ENCODE data around the gene POLH.
A peak's percentile ranks its signal among the peaks of the same experiment; 100 is the strongest.
"Not testable (repeated sequence)": the region's sequence is repeated elsewhere in the genome, so short reads cannot be mapped to it uniquely, and the experiment has no call there.

POLH gene

DNA sequence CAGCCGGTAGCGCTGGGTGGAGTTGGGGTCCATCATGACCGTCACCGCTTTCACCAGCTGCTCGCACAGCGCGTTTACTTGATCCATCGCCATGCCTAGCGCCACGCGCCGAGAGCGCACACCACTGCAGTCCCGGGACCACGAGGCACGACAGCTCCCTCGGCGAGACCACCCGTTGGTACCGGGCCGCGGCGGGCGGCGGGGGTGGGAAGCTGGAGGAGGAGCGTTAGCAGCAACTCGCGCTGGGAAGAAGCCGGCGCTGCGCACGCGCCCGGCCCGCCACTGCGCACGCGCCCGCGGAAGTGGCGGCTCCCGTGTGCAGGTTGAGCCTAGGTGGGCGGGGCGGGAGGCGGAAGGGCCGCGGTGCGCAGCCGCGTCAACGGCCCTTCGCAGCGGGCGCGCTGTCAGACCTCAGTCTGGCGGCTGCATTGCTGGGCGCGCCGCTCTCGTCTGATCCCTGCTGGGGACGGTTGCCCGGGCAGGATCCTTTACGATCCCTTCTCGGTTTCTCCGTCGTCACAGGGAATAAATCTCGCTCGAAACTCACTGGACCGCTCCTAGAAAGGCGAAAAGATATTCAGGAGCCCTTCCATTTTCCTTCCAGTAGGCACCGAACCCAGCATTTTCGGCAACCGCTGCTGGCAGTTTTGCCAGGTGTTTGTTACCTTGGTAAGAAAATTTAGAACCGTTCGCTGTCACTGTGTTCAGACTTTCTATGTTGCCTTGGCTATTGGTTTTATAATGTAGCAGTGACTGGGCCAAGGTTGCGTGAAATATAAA is at the start of gene POLH, which contains the start of gene XPO5:
Gene POLH (plus strand): TSS at position 414 of the 780 bp plus-strand sequence. CDS start 6,135 bp downstream, outside the sequence.
Gene XPO5 (minus strand): TSS at position 267 of the 780 bp plus-strand sequence. CDS start 174 bp downstream, at position 93.
- TF ChIP-seq, protein P1, sequence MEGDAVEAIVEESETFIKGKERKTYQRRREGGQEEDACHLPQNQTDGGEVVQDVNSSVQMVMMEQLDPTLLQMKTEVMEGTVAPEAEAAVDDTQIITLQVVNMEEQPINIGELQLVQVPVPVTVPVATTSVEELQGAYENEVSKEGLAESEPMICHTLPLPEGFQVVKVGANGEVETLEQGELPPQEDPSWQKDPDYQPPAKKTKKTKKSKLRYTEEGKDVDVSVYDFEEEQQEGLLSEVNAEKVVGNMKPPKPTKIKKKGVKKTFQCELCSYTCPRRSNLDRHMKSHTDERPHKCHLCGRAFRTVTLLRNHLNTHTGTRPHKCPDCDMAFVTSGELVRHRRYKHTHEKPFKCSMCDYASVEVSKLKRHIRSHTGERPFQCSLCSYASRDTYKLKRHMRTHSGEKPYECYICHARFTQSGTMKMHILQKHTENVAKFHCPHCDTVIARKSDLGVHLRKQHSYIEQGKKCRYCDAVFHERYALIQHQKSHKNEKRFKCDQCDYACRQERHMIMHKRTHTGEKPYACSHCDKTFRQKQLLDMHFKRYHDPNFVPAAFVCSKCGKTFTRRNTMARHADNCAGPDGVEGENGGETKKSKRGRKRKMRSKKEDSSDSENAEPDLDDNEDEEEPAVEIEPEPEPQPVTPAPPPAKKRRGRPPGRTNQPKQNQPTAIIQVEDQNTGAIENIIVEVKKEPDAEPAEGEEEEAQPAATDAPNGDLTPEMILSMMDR (IDR thresholded peaks at IDR 0.05; ENCODE audit: control insufficient read depth, insufficient read depth, low read depth, low read length, missing control alignments): peak; percentile 19
- DNase-seq (ENCODE audit: low read depth): peak; percentile 56
- peak within 1 kb of the TSS; percentile 100 for H3K4me3 ChIP-seq (ENCODE audit: control insufficient read depth, low read depth, low read length)

DNA sequence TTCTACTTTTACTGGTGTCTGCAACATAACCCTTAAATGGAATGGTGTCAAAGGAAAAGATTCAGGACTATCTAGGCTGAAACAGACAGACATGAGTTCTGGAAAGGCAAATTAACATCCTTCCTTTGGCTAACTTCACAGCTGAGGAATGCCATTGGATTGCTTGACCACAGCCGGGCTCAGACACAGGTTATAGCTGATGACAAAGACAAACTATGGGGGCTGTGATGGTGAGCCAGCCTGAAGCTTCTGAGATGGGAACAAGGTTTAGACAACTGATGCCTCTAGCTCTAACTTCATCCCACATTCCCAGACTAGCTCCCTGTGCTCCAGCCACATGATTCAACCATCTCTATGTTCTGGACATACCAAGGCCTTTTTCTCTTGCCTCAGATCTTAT is 43.8 kb upstream of the POLH start:
- TF ChIP-seq, protein P1 (IDR thresholded peaks at IDR 0.05; ENCODE audit: control insufficient read depth, insufficient read depth, low read depth, low read length, missing control alignments): no peak
- no peak for DNase-seq (ENCODE audit: low read depth)
- no peak overlapping the region for H3K4me3 ChIP-seq (ENCODE audit: control insufficient read depth, low read depth, low read length)

DNA sequence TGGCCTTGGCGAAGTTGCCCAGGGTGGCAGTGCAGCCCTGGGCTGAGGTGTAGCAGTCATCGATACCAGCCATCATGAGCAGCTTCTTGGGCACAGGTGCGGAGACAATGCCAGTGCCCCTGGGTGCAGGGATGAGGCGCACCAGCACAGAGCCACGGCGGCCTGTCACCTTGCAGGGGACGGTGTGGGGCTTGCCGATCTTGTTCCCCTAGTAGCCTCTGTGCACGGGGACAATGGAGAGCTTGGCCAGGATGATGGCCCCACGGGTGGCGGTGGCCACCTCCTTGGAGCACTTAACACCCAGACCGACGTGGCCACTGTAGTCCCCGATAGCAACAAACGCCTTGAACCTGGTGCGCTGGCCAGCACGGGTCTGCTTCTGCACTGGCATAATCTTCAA is 37.0 kb upstream of the POLH start:
- DNase-seq (ENCODE audit: low read depth); H3K4me3 ChIP-seq (ENCODE audit: control insufficient read depth, low read depth, low read length): not testable (repeated sequence)

DNA sequence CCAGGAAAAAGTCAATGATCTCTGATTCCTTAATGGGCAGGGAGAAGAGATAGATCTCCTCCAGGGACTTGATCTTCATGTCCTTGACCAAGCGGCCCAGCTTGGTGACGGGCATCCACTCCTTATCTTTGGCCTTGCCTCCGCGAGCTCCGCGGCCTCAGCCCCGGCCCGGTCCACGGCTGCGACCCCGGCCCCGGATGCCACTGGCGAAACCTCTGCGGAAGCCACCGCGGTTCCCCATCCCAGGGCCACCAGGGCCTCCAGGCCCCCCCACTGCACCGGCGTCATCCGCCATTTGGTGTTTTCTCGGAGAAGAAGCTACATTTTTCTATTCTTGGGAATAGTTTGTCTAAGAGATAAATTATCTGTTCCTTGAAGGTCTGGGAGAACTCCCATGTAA is 36.6 kb upstream of the POLH start:
- H3K4me3 ChIP-seq (ENCODE audit: control insufficient read depth, low read depth, low read length); DNase-seq (ENCODE audit: low read depth): not testable (repeated sequence)

DNA sequence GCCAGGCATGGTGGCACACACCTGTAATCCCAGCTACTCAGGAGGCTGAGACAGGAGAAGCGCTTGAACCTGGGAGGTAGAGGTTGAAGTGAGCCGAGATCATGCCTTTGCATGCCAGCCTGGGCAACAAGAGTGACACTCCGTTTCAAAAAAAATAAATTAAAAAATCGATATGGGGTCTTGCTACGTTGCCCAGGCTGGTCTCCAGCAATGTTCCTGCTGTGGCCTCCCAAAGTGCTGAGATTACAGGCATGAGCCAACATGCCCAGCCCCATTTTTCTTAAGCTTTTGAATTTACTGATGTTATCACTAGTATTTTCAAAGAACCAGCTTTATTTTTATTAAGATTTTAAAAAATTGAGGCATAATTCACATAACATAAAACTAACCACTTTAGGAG is 35.5 kb upstream of the POLH start:
- TF ChIP-seq, protein P1 (IDR thresholded peaks at IDR 0.05; ENCODE audit: control insufficient read depth, insufficient read depth, low read depth, low read length, missing control alignments): no peak
- no peak for DNase-seq (ENCODE audit: low read depth)
- no peak overlapping the region for H3K4me3 ChIP-seq (ENCODE audit: control insufficient read depth, low read depth, low read length)

DNA sequence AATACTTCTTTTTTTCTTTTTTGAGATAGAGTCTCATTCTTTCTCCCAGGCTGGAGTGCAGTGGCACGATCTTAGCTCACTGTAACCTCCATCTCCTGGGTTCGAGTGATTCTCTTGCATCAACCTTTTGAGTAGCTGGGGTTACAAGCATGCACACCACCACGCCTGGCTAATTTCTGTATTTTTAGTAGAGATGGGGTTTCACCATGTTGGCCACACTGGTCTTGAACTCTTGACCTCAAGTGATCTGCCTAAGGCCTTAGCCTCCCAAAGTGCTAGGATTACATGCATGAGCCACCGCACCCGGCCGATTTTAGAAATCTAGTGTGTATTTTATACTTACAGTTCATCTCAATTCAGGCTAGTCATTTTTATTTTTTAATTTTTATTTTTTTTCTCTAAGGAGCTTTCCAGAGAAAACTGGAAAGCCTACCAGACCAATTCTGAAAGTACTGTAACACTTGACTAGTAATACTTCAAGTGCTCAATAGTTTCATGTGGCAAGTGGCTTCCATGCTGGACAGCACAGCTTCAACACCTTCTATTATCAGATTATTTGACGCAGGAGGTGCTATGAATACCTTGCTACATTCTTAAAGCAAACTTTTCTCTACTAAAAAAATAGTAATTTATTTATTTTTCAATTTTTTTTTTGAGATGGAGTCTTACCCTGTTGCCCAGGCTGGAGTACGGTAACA is 34.1 kb upstream of the POLH start:
- TF ChIP-seq, protein P1 (IDR thresholded peaks at IDR 0.05; ENCODE audit: control insufficient read depth, insufficient read depth, low read depth, low read length, missing control alignments): no peak
- no peak for DNase-seq (ENCODE audit: low read depth)

DNA sequence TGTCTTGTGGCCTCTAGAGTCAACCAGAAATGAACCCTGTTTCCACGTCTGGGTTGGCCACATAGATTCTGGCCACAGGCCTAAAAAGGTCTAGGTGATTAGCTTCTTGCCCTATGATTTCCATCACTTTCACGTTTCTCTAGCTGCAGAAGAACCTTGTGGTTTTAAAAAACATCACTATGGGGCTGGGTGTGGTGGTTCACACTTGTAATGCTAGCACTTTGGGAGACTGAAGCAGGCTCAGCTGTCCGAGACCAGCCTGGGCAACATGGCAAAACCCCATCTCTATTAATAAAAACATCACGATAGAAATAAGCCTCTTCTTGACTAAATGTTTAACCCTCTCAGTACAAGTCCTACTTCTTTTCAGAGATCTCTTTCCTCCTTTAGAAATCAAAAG is 31.5 kb upstream of the POLH start:
- no peak overlapping the region for H3K4me3 ChIP-seq (ENCODE audit: control insufficient read depth, low read depth, low read length)
- TF ChIP-seq, protein P1 (IDR thresholded peaks at IDR 0.05; ENCODE audit: control insufficient read depth, insufficient read depth, low read depth, low read length, missing control alignments): no peak
- DNase-seq (ENCODE audit: low read depth): no peak

More for the DNA sequence above, 34.1 kb upstream of the POLH start:
- H3K4me3 ChIP-seq (ENCODE audit: control insufficient read depth, low read depth, low read length): no peak overlapping the region

Data from AG09309 (cell line).